MM.1S (cell line): ENCODE data around the gene KRT37.

Experiments used
- DNase-seq: peaks from one replicate; pipeline ENCODE4 v3.0.0-alpha.2; 2015
- H2AFZ ChIP-seq: fragments of 300-600 bp; sonication (generic); 2 replicates; pipeline ENCODE4 v1.6.0; 2016; ENCODE audit warnings: antibody characterized with exemption, low read length
- H3F3A ChIP-seq: fragments of 300-600 bp; sonication (generic); 2 replicates; pipeline ENCODE4 v1.6.1; 2016; ENCODE audit warnings: mild to moderate bottlenecking, antibody characterized with exemption, low read length, moderate library complexity, mixed read lengths; ENCODE audit not compliant: insufficient read depth
- H3K27ac ChIP-seq: fragments of 300-600 bp; sonication (generic); 2 replicates; pipeline ENCODE4 v1.5.1; 2016; ENCODE audit warnings: mild to moderate bottlenecking, low read length
- H3K27me3 ChIP-seq: fragments of 300-600 bp; sonication (generic); replicated peaks from 2 replicates; pipeline ENCODE4 v1.6.0; 2016; ENCODE audit warnings: low read length; ENCODE audit not compliant: insufficient read depth
- H3K36me3 ChIP-seq: fragments of 300-600 bp; sonication (generic); replicated peaks from 2 replicates; pipeline ENCODE4 v1.6.1; 2016; ENCODE audit warnings: mild to moderate bottlenecking, low read length, mixed read lengths; ENCODE audit not compliant: insufficient read depth
- H3K4me1 ChIP-seq: fragments of 300-600 bp; sonication (generic); 2 replicates; pipeline ENCODE4 v1.6.1; 2016; ENCODE audit warnings: low read length, mixed read lengths
- H3K4me2 ChIP-seq: fragments of 300-600 bp; sonication (generic); 2 replicates; pipeline ENCODE4 v1.6.0; 2016; ENCODE audit warnings: low read depth, low read length
- H3K4me3 ChIP-seq: fragments of 300-600 bp; sonication (generic); 2 replicates; pipeline ENCODE4 v1.5.1; 2016; ENCODE audit warnings: low read length, mixed read lengths
- H3K79me2 ChIP-seq: fragments of 300-600 bp; sonication (generic); 2 replicates; pipeline ENCODE4 v1.6.1; 2016; ENCODE audit warnings: mixed run types, low read length, mixed read lengths
- H3K9ac ChIP-seq: fragments of 300-600 bp; sonication (generic); 2 replicates; pipeline ENCODE4 v1.6.1; 2016; ENCODE audit warnings: low read length, mixed read lengths
- H3K9me2 ChIP-seq: fragments of 300-600 bp; sonication (generic); replicated peaks from 2 replicates; pipeline ENCODE4 v1.6.1; 2016; ENCODE audit warnings: mild to moderate bottlenecking, low read length, mixed read lengths; ENCODE audit not compliant: insufficient read depth
- H3K9me3 ChIP-seq: fragments of 300-600 bp; sonication (generic); replicated peaks from 2 replicates; pipeline ENCODE4 v1.6.1; 2016; ENCODE audit warnings: mild to moderate bottlenecking, low read length, mixed read lengths; ENCODE audit not compliant: insufficient read depth
- H4K20me1 ChIP-seq: fragments of 300-600 bp; sonication (generic); 2 replicates; pipeline ENCODE4 v1.6.1; 2016; ENCODE audit warnings: mild to moderate bottlenecking, low read length, moderate library complexity, mixed read lengths; ENCODE audit not compliant: insufficient read depth
- CTCF ChIP-seq: fragments of 300-600 bp; sonication (generic); IDR thresholded peaks from 2 replicates; pipeline ENCODE4 v1.5.1; 2016; ENCODE audit warnings: antibody characterized with exemption, low read length, mixed read lengths
- EZH2 ChIP-seq: fragments of 300-600 bp; sonication (generic); optimal IDR thresholded peaks from 2 replicates; pipeline ENCODE3; 2017; ENCODE audit warnings: low read depth, mild to moderate bottlenecking, antibody characterized with exemption, low read length, mixed read lengths
- EZH2phosphoT487 ChIP-seq: fragments of 300-600 bp; sonication (generic); IDR thresholded peaks from 2 replicates; pipeline ENCODE4 v1.6.1; 2018; ENCODE audit warnings: antibody characterized with exemption, low read length

Gene KRT37

GRCh38 chr17:41418116-41418860 lies 6.1 kb downstream of the KRT37 start:
- DNase-seq: no peak
- Histone ChIP-seq H3K9me3 (no peaks in the 10 kb centered on the region), H3K4me2 (no peak overlapping the region), H3K27me3 (no peaks in the 10 kb centered on the region), H3K9ac (no peak overlapping the region), H4K20me1 (no peaks in the 10 kb centered on the region), H3K36me3 (no peaks in the 10 kb centered on the region), H3K27ac (no peak overlapping the region), H3K79me2 (no peaks in the 10 kb centered on the region), H3K9me2 (no peaks in the 10 kb centered on the region), H3F3A (no peaks in the 10 kb centered on the region), H2AFZ (no peak overlapping the region), H3K4me3 (no peak overlapping the region), H3K4me1 (no peaks in the 10 kb centered on the region)
- TF ChIP-seq CTCF: no peak
- no peak for TF ChIP-seq EZH2phosphoT487
- no peak for TF ChIP-seq EZH2

GRCh38 chr17:41417576-41418015 lies 6.8 kb downstream of the KRT37 start:
- Histone ChIP-seq H3K27ac (no peak overlapping the region), H3K36me3 (no peaks in the 10 kb centered on the region), H3K4me2 (no peak overlapping the region), H4K20me1 (no peaks in the 10 kb centered on the region), H3F3A (no peaks in the 10 kb centered on the region), H3K79me2 (no peaks in the 10 kb centered on the region), H3K4me1 (no peaks in the 10 kb centered on the region), H2AFZ (no peak overlapping the region), H3K9me3 (no peaks in the 10 kb centered on the region), H3K9me2 (no peaks in the 10 kb centered on the region), H3K4me3 (no peak overlapping the region), H3K9ac (no peak overlapping the region), H3K27me3 (no peaks in the 10 kb centered on the region)
- peak; percentile 29 for DNase-seq
- TF ChIP-seq EZH2phosphoT487 (no peak), CTCF (peak; percentile 57), EZH2 (no peak)

- no peaks in the 10 kb centered on the region for H3K4me1 ChIP-seq
- no peak overlapping the region for H3K4me3 ChIP-seq
- H4K20me1 ChIP-seq: no peaks in the 10 kb centered on the region
- H3K79me2 ChIP-seq: no peaks in the 10 kb centered on the region
- no peaks in the 10 kb centered on the region for H3K9me3 ChIP-seq
- H2AFZ ChIP-seq: no peak overlapping the region
- no peak overlapping the region for H3K4me2 ChIP-seq
- no peak for TF ChIP-seq EZH2
- no peak for TF ChIP-seq EZH2phosphoT487
- TF ChIP-seq CTCF: no peak
- DNase-seq: no peak
- no peak overlapping the region for H3K9ac ChIP-seq
- no peaks in the 10 kb centered on the region for H3K9me2 ChIP-seq
- no peaks in the 10 kb centered on the region for H3K27me3 ChIP-seq
- H3K36me3 ChIP-seq: no peaks in the 10 kb centered on the region
- H3K27ac ChIP-seq: no peak overlapping the region
- H3F3A ChIP-seq: no peaks in the 10 kb centered on the region
Measured at GRCh38 chr17:41417127-41417526, 7.3 kb downstream of the KRT37 start.
